B cell (primary cell): ENCODE data around the gene BCKDHA. TPM values are rescaled to one million over a fixed set of nuclear protein-coding genes. Genes with fewer than 3 reads are reported as not detected.
A peak's percentile ranks its signal among the peaks of the same experiment; 100 is the strongest.
"Not testable (repeated sequence)": the region's sequence is repeated elsewhere in the genome, so short reads cannot be mapped to it uniquely, and the experiment has no call there.

Experiments
- ATAC-seq: fragments of 200-7000 bp; cut with Tn5 transposase; one replicate; pipeline ENCODE4 v1.10.0; 2021; ENCODE audit warnings: low read depth, mild to moderate bottlenecking, moderate number of reproducible peaks, moderate library complexity
- CTCF ChIA-PET: fragments of 350-600 bp; sonication (Branson Sonifier 250); formaldehyde crosslinking; loops from one replicate; lab custom pipeline; 2021; ENCODE audit warnings: antibody characterized with exemption, inconsistent platforms; lab: Charles Lee
- POLR2A ChIA-PET: fragments of 350-600 bp; sonication (Branson Sonifier 250); formaldehyde crosslinking; loops from one replicate; lab custom pipeline; 2021; ENCODE audit warnings: antibody characterized with exemption; lab: Charles Lee
- DNase-seq: peaks from one replicate; pipeline ENCODE4 v3.0.0; 2013
- H2AFZ ChIP-seq: 2 replicates; pipeline ENCODE4 v1.6.1; 2012; ENCODE audit warnings: mild to moderate bottlenecking, low read depth, low read length; ENCODE audit not compliant: insufficient read depth, poor library complexity, severe bottlenecking
- H3K27ac ChIP-seq, 2 donors: 1 replicate in 1 of 2; 2 replicates in 1 of 2; pipeline ENCODE4 v1.5.1; 2012 to 2013; ENCODE audit warnings: low read length in 2 of 2, mild to moderate bottlenecking in 2 of 2, moderate library complexity in 1 of 2
- H3K27me3 ChIP-seq, 4 experiments: fragments of 200-600 bp in 1 of 4; sonication (generic) in 1 of 4; replicated peaks in 1 of 4; 1 replicate in 2 of 4; 2 replicates in 2 of 4; pipeline versions ENCODE4 v1.6.1 to v1.7.0; 2013 to 2016; ENCODE audit warnings: low read length in 3 of 4, mild to moderate bottlenecking in 2 of 4, mixed read lengths in 1 of 4, moderate library complexity in 1 of 4; ENCODE audit not compliant: insufficient read depth in 4 of 4, control insufficient read depth in 3 of 4; ENCODE audit errors: control extremely low read depth in 1 of 4
- H3K36me3 ChIP-seq, 2 experiments: replicated peaks in 1 of 2; 1 replicate in 1 of 2; 2 replicates in 1 of 2; pipeline versions ENCODE4 v1.6.1 to v1.7.1; 2013; ENCODE audit warnings: low read length in 1 of 2; ENCODE audit not compliant: insufficient read depth in 2 of 2, control insufficient read depth in 1 of 2; ENCODE audit errors: control extremely low read depth in 1 of 2, extremely low read depth in 1 of 2
- H3K4me1 ChIP-seq, 2 donors: fragments of 200-600 bp in 1 of 2; sonication (generic) in 1 of 2; 1 replicate in 1 of 2; 2 replicates in 1 of 2; pipeline versions ENCODE4 v1.5.1 to v1.6.1; 2013 to 2017; ENCODE audit warnings: low read length in 2 of 2; ENCODE audit not compliant: control insufficient read depth in 2 of 2, insufficient read depth in 2 of 2
- H3K4me2 ChIP-seq: replicated peaks from 2 replicates; pipeline ENCODE3; 2012; ENCODE audit warnings: mild to moderate bottlenecking, low read depth, low read length; ENCODE audit not compliant: poor library complexity, severe bottlenecking
- H3K4me3 ChIP-seq, 5 experiments: fragments of 200-600 bp in 1 of 5; sonication (generic) in 1 of 5; 1 replicate in 3 of 5; 2 replicates in 2 of 5; pipeline versions ENCODE4 v1.5.1 to v1.7.0; 2011 to 2016; ENCODE audit warnings: low read length in 4 of 5, mild to moderate bottlenecking in 4 of 5, low read depth in 2 of 5, control low read depth in 1 of 5, moderate library complexity in 1 of 5; ENCODE audit not compliant: insufficient read depth in 1 of 5; ENCODE audit errors: control extremely low read depth in 1 of 5, extremely low read depth in 1 of 5
- H3K79me2 ChIP-seq: fragments of 200-600 bp; sonication (generic); one replicate; pipeline ENCODE4 v1.6.0; 2016; ENCODE audit warnings: low read length; ENCODE audit not compliant: control insufficient read depth, insufficient read depth
- H3K9ac ChIP-seq: fragments of 200-600 bp; sonication (generic); 2 replicates; pipeline ENCODE4 v1.6.1; 2017; ENCODE audit warnings: mild to moderate bottlenecking, low read length, moderate library complexity
- H3K9me3 ChIP-seq, 3 donors: one replicate each; pipeline versions ENCODE4 v1.6.1 to v1.7.1; 2013; ENCODE audit warnings: low read length in 2 of 3; ENCODE audit not compliant: control insufficient read depth in 2 of 3, insufficient read depth in 1 of 3; ENCODE audit errors: control extremely low read depth in 1 of 3
- H4K20me1 ChIP-seq: 2 replicates; pipeline ENCODE4 v1.6.0; 2012; ENCODE audit warnings: mild to moderate bottlenecking, low read length; ENCODE audit not compliant: insufficient read depth, control insufficient read depth, poor library complexity, severe bottlenecking
- H3K27ac Mint-ChIP-seq: one replicate; pipeline ENCODE4 v1.8.0; 2021; ENCODE audit warnings: mixed read lengths
- H3K27me3 Mint-ChIP-seq: one replicate; pipeline ENCODE4 v1.8.0; 2021; ENCODE audit warnings: mixed read lengths
- H3K4me1 Mint-ChIP-seq: one replicate; pipeline ENCODE4 v1.8.0; 2021; ENCODE audit warnings: mixed read lengths
- H3K4me3 Mint-ChIP-seq: one replicate; pipeline ENCODE4 v1.8.0; 2021; ENCODE audit warnings: mixed read lengths
- H3K9me3 Mint-ChIP-seq: one replicate; pipeline ENCODE4 v1.8.0; 2022; ENCODE audit warnings: mixed read lengths; ENCODE audit not compliant: insufficient read depth
- CTCF ChIP-seq: fragments of 200-600 bp; IDR thresholded peaks from one replicate; pipeline ENCODE4 v1.8.0; 2022; ENCODE audit warnings: antibody characterized with exemption, mild to moderate bottlenecking
- EZH2 ChIP-seq: IDR thresholded peaks from 2 replicates; pipeline ENCODE4 v1.6.1; 2012; ENCODE audit warnings: borderline replicate concordance, low read depth, mild to moderate bottlenecking, moderate library complexity, low read length; ENCODE audit not compliant: insufficient read depth, poor library complexity, severe bottlenecking
- WGBS: methylation state at CpG from one replicate; pipeline ENCODE4 v1.1.5; 2013; ENCODE audit warnings: missing lambda C conversion rate; ENCODE audit not compliant: insufficient coverage; 5-methylcytosine and 5-hydroxymethylcytosine counted together
- intact Hi-C: fragments of 100-400 bp; cut with micrococcal nuclease; formaldehyde crosslinking; loops from one replicate; pipeline ENCODE4 v1.10.0; 2022
- polyA plus RNA-seq: library from polyadenylated mRNA; depleted of rRNA; stranded (reverse); fragments of >200 nt; gene quantifications from 2 replicates; pipeline ENCODE4 v1.2.3, GENCODE V29; 2012
- small RNA-seq: library from RNA; depleted of rRNA; stranded (forward); fragments of <200 nt; gene quantifications from one replicate; pipeline ENCODE3, GENCODE V24; 2012; ENCODE audit warnings: low replicate concordance, low read depth; ENCODE audit not compliant: insufficient read length
- total RNA-seq, 2 donors: library from RNA; stranded (reverse); fragments of 120-200 nt in 1 of 2; gene quantifications; 1 replicate in 1 of 2; 2 replicates in 1 of 2; pipeline versions ENCODE4 v1.2.3 to v1.2.4, GENCODE V29; 2013 to 2022

The BCKDHA gene
- total and polyA plus RNA-seq, 2 donors (not counting 1 experiment from before 2014, with no cell fraction given): 20.6 to 39.7 TPM

- no peaks in the 10 kb centered on the region for H3K9me3 Mint-ChIP-seq
- Histone ChIP-seq H3K4me2 (no peak overlapping the region), H3K27ac (peak overlapping the region; percentile 87 to 92), H3K4me3 (no peak overlapping the region), H3K9ac (no peak overlapping the region), H3K36me3 (no peaks in the 10 kb centered on the region), H3K9me3 (no peaks in the 10 kb centered on the region), H3K79me2 (no peaks in the 10 kb centered on the region), H3K4me1 (peaks cover 20 to 25% of the 10 kb centered on the region in 2 donors), H4K20me1 (no peaks in the 10 kb centered on the region), H3K27me3 (peaks cover 0 to 3% (median 1%) of the 10 kb centered on the region in 4 experiments), H2AFZ (no peak overlapping the region)
- H3K27me3 Mint-ChIP-seq: peaks cover 14% of the 10 kb centered on the region
- H3K4me3 Mint-ChIP-seq: no peak overlapping the region
- no peak for ATAC-seq
- no peak for DNase-seq
- CTCF ChIA-PET: interaction anchor here (1.7 kb wide), 1 partner anchor 13 kb away, joined by 13 read pairs; no protein-coding TSS in a partner anchor
- POLR2A ChIA-PET: no interaction called here
- 87% methylated on average over 5 of the region's 6 CpGs for WGBS
- TF ChIP-seq CTCF (no peak), EZH2 (no peak)
- peaks cover 28% of the 10 kb centered on the region for H3K4me1 Mint-ChIP-seq
- intact Hi-C loops: no loop called here
- H3K27ac Mint-ChIP-seq: peak overlapping the region; percentile 99
These were observed 64.9 kb downstream of the BCKDHA start for GRCh38 chr19:41462497-41462896.

- H3K27ac Mint-ChIP-seq: peak overlapping the region; percentile 99
- peaks cover 25% of the 10 kb centered on the region for H3K4me1 Mint-ChIP-seq
- ATAC-seq: peak; percentile 62
- H3K27me3 ChIP-seq, H3K79me2 ChIP-seq, H3K36me3 ChIP-seq, intact Hi-C loops, H4K20me1 ChIP-seq, H3K4me3 ChIP-seq, H3K9me3 Mint-ChIP-seq, H3K9me3 ChIP-seq: not testable (repeated sequence)
- Histone ChIP-seq H3K27ac (peak overlapping the region; percentile 87 to 92), H3K4me1 (peaks cover 20 to 25% of the 10 kb centered on the region in 2 donors), H2AFZ (peak overlapping the region; percentile 37), H3K4me2 (peak overlapping the region; percentile 63), H3K9ac (peak overlapping the region; percentile 29)
- peaks cover 23% of the 10 kb centered on the region for H3K27me3 Mint-ChIP-seq
- DNase-seq: peak; percentile 73
- ChIA-PET POLR2A (interaction anchor here (0.6 to 0.8 kb wide), 3 partner anchors 14 to 101 kb away, joined by 3 to 5 read pairs (median 3); no protein-coding TSS in a partner anchor), CTCF (interaction anchor here (0.9 to 1.7 kb wide), 4 partner anchors 12 to 100 kb away, joined by 3 to 13 read pairs (median 5); no protein-coding TSS in a partner anchor)
- peak overlapping the region; percentile 73 for H3K4me3 Mint-ChIP-seq
- no CpG with 5 or more reads among the region's 22 CpGs for WGBS
These were observed 65.9 kb downstream of the BCKDHA start for GRCh38 chr19:41463257-41464256.

Small RNA genes lying within 50 kb of the gene (small RNA-seq; reads per million reads assigned to genes)
- gene RF00017: not detected

Other genes with a start within 250 kb of the BCKDHA start
- not detected in 2 replicates for gene CYP2S1, start 204.6 kb upstream of the BCKDHA start, total RNA-seq
- 0.09 and 0.12 TPM in 2 replicates for gene CYP2S1, start 204.6 kb upstream of the BCKDHA start, polyA plus RNA-seq
- not detected in 2 replicates for gene AXL, start 178.6 kb upstream of the BCKDHA start, total RNA-seq
- gene AXL, start 178.6 kb upstream of the BCKDHA start, polyA plus RNA-seq: not detected in 2 replicates
- 273 and 274 TPM in 2 replicates for gene HNRNPUL1, start 133.4 kb upstream of the BCKDHA start, total RNA-seq
- gene HNRNPUL1, start 133.4 kb upstream of the BCKDHA start, polyA plus RNA-seq: 47.2 and 60.7 TPM in 2 replicates
- gene CCDC97, start 87.6 kb upstream of the BCKDHA start, total RNA-seq: 68.3 and 78.3 TPM in 2 replicates
- 9.9 and 16.3 TPM in 2 replicates for gene CCDC97, start 87.6 kb upstream of the BCKDHA start, polyA plus RNA-seq
- 120 TPM in 2 replicates for gene TGFB1, start 43.9 kb upstream of the BCKDHA start, total RNA-seq
- gene TGFB1, start 43.9 kb upstream of the BCKDHA start, polyA plus RNA-seq: 107 and 109 TPM in 2 replicates
- gene B9D2, start 33.7 kb upstream of the BCKDHA start, total RNA-seq: 17.5 and 17.8 TPM in 2 replicates
- 9.9 and 19.4 TPM in 2 replicates for gene B9D2, start 33.7 kb upstream of the BCKDHA start, polyA plus RNA-seq
- gene TMEM91, start 21.3 kb upstream of the BCKDHA start, total RNA-seq: 7.1 and 11.8 TPM in 2 replicates
- gene TMEM91, start 21.3 kb upstream of the BCKDHA start, polyA plus RNA-seq: 6.3 and 8.0 TPM in 2 replicates
- gene EXOSC5, start 459 bp upstream of the BCKDHA start, total RNA-seq: 14.1 and 16.1 TPM in 2 replicates
- 19.6 and 41.4 TPM in 2 replicates for gene EXOSC5, start 459 bp upstream of the BCKDHA start, polyA plus RNA-seq
- 0.22 and 0.27 TPM in 2 replicates for gene B3GNT8, start 29.6 kb downstream of the BCKDHA start, total RNA-seq
- gene B3GNT8, start 29.6 kb downstream of the BCKDHA start, polyA plus RNA-seq: 0.06 TPM in 1 of 2 replicates, not detected in the other
- 31.6 and 31.8 TPM in 2 replicates for gene DMAC2, start 42.1 kb downstream of the BCKDHA start, total RNA-seq
- 32.7 and 41.7 TPM in 2 replicates for gene DMAC2, start 42.1 kb downstream of the BCKDHA start, polyA plus RNA-seq
- not detected in 2 replicates for gene ERICH4, start 45.3 kb downstream of the BCKDHA start, total RNA-seq
- not detected in 2 replicates for gene ERICH4, start 45.3 kb downstream of the BCKDHA start, polyA plus RNA-seq
- 18.9 and 19.3 TPM in 2 replicates for gene CEACAM21, start 178.3 kb downstream of the BCKDHA start, total RNA-seq
- gene CEACAM21, start 178.3 kb downstream of the BCKDHA start, polyA plus RNA-seq: 18.7 and 27.3 TPM in 2 replicates
- gene CEACAM4, start 229.3 kb downstream of the BCKDHA start, total RNA-seq: not detected in 2 replicates
- gene CEACAM4, start 229.3 kb downstream of the BCKDHA start, polyA plus RNA-seq: 0.34 TPM in 1 of 2 replicates, not detected in the other